NCI-H82 (cell line): ENCODE results near the gene JMJD6.

Experiments used
- DNase-seq: peaks from one replicate; lab custom pipeline; 2025; lab: John Stamatoyannopoulos, UW

JMJD6 gene

GRCh38 chr17:76679239-76679638 is 47.2 kb downstream of the JMJD6 start:
- no peak for DNase-seq

GRCh38 chr17:76678330-76678729 is 48.1 kb downstream of the JMJD6 start:
- no peak for DNase-seq

DNA sequence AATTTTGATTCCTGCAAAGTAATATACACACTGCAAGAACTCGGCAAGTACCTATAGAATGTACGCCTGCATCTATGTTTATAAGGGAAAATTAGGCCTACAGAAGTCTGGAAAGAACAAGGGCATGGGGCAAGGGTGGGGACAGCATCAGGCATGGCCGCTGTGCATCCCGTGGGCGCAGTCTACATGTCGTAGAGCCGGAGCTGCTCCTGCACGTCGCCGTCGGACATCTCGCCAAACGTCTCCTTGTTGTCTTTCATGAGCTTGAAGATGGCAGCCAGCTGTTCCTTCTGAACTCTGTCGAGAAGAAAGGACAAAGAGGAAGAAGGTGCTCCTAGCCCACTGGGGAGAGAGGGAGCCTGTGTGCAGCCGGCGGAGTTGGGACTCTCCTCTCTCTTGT is 49.0 kb downstream of the JMJD6 start:
- DNase-seq = no peak

- no peak for DNase-seq
These were observed 49.8 kb downstream of the JMJD6 start for GRCh38 chr17:76676629-76677028.

GRCh38 chr17:76675648-76676047 is 50.8 kb downstream of the JMJD6 start:
- DNase-seq = no peak

DNA sequence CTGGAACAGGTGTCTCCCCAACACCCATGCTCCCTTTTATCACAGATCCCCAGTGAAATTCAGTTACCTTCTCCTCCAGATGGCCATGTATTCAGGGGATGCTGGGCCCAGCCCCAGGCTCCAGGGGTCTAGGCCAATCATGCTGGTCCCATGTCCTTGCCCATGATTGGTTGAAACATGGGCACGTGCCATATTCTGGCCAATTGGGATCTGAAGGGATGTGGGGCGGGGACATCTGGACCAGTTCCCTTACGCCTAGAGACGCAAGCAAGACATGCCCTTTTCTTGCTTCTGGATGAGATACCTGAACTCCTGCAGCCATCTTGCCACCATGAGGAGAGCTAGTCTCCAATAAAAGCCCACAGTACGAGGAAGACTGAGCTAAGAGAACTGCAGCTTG is 51.8 kb downstream of the JMJD6 start:
- peak; percentile 24 for DNase-seq

GRCh38 chr17:76673729-76674128 is 52.7 kb downstream of the JMJD6 start:
- DNase-seq = no peak

GRCh38 chr17:76672892-76673291 is 53.5 kb downstream of the JMJD6 start:
- no peak for DNase-seq

DNA sequence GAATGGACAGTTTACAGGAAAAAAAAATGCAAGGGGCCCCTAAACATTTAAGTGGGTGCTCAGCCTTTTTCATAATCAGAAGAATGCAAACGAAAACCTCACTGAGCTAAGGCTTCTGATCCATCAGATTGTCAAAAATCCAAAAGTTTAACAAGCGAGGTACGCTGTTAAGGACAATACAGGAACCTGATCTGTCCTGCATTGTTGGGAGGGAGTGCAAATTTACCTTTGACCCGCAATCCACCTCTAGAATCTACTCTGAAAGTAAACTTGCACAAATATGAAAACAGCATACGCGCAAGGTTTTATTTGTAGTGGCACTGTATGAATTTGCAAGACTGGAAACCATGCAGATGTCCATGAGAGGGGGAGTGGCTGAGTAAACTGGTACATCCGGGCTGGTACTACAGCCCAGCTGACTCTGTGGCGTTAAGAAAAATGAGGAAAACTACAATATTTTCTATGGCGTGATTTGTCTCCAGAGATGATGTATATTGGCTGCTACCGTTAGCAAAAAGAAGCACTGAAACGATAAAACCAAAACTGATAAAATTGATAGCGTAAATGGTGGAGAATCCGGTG is 54.0 kb downstream of the JMJD6 start:
- no peak for DNase-seq

DNA sequence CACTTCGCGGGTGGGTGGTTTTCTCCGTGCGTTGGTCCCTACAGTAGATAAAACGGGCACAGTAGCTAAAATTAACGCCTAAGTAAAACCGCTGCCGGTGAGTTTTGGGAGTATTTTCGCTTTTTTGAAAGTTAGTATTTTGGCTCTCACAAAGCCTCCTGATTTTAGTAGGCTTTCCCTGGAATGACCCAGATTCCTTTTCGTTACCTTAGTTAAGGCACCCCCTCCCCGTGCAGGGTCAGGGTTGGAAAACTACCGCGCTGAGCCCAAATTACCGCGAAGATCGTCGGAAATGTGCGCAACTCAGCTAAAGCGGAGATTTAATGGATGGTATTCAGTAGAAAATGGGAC is 54.5 kb downstream of the JMJD6 start:
- DNase-seq = no peak

GRCh38 chr17:76671123-76671911 is 55.1 kb downstream of the JMJD6 start:
- DNase-seq = peak; percentile 100

- DNase-seq = no peak
These were observed 55.7 kb downstream of the JMJD6 start for GRCh38 chr17:76670718-76671122.

- no peak for DNase-seq
These were observed 56.2 kb downstream of the JMJD6 start for GRCh38 chr17:76670020-76670717.
